GM23338 (cell line): ENCODE measurements around the gene SUSD4. TPM values are rescaled to one million over a fixed set of nuclear protein-coding genes. Genes with fewer than 3 reads are reported as not detected.

Experiments
- ATAC-seq: fragments of 200-7000 bp; cut with Tn5 transposase; 3 replicates; pipeline ENCODE4 v1.9.1; 2020
- DNase-seq: peaks from one replicate; pipeline ENCODE4 v3.0.0-alpha.2; 2015; ENCODE audit warnings: low spot score
- H2AFZ ChIP-seq: fragments of 200-600 bp; sonication (generic); 2 replicates; pipeline ENCODE4 v1.8.0; 2016; ENCODE audit warnings: antibody characterized with exemption, mild to moderate bottlenecking, moderate library complexity
- H3F3A ChIP-seq: fragments of 200-600 bp; sonication (generic); replicated peaks from 2 replicates; pipeline ENCODE4 v1.8.0; 2017; ENCODE audit warnings: antibody characterized with exemption, mixed run types, low read depth
- H3K27ac ChIP-seq: fragments of 200-600 bp; sonication (generic); 2 replicates; pipeline ENCODE4 v1.6.1; 2016; ENCODE audit warnings: low read depth
- H3K27me3 ChIP-seq: fragments of 200-600 bp; sonication (generic); 2 replicates; pipeline ENCODE4 v1.8.0; 2016; ENCODE audit warnings: mild to moderate bottlenecking, mixed run types, moderate library complexity; ENCODE audit not compliant: insufficient read depth
- H3K36me3 ChIP-seq: fragments of 200-600 bp; sonication (generic); 2 replicates; pipeline ENCODE4 v1.8.0; 2016; ENCODE audit warnings: mild to moderate bottlenecking; ENCODE audit not compliant: insufficient read depth
- H3K4me1 ChIP-seq: fragments of 200-600 bp; sonication (generic); 2 replicates; pipeline ENCODE4 v1.8.0; 2016; ENCODE audit warnings: mild to moderate bottlenecking, moderate library complexity; ENCODE audit not compliant: insufficient read depth
- H3K4me2 ChIP-seq: fragments of 200-600 bp; sonication (generic); 2 replicates; pipeline ENCODE4 v1.7.1; 2017; ENCODE audit warnings: mixed run types
- H3K4me3 ChIP-seq: fragments of 200-600 bp; sonication (generic); 2 replicates; pipeline ENCODE4 v1.6.1; 2016; ENCODE audit warnings: mixed run types
- H3K79me2 ChIP-seq: fragments of 200-600 bp; sonication (generic); replicated peaks from 2 replicates; pipeline ENCODE4 v1.8.0; 2017; ENCODE audit warnings: mild to moderate bottlenecking; ENCODE audit not compliant: insufficient read depth
- H3K9me2 ChIP-seq: fragments of 200-600 bp; sonication (generic); 2 replicates; pipeline ENCODE4 v1.8.0; 2017; ENCODE audit not compliant: insufficient read depth
- H4K20me1 ChIP-seq: fragments of 200-600 bp; sonication (generic); replicated peaks from 2 replicates; pipeline ENCODE4 v1.8.0; 2017; ENCODE audit warnings: mild to moderate bottlenecking; ENCODE audit not compliant: insufficient read depth
- H3K27ac Mint-ChIP-seq: 2 replicates; pipeline ENCODE4 v1.8.0; 2020; ENCODE audit warnings: inconsistent platforms, mild to moderate bottlenecking, moderate library complexity, mixed read lengths
- H3K27me3 Mint-ChIP-seq: 3 replicates; pipeline ENCODE4 v1.8.0; 2022; ENCODE audit warnings: low read depth, mild to moderate bottlenecking, moderate library complexity, mixed read lengths, inconsistent platforms; ENCODE audit not compliant: insufficient read depth, poor library complexity
- H3K36me3 Mint-ChIP-seq: 3 replicates; pipeline ENCODE4 v1.8.0; 2021; ENCODE audit warnings: low read depth, mild to moderate bottlenecking, inconsistent platforms, moderate library complexity, mixed read lengths
- H3K4me1 Mint-ChIP-seq: 3 replicates; pipeline ENCODE4 v1.8.0; 2020; ENCODE audit warnings: mild to moderate bottlenecking, inconsistent platforms, mixed read lengths
- H3K4me3 Mint-ChIP-seq: 3 replicates; pipeline ENCODE4 v1.8.0; 2021; ENCODE audit warnings: moderate library complexity, mild to moderate bottlenecking, inconsistent platforms, mixed read lengths
- H3K9me3 Mint-ChIP-seq: 3 replicates; pipeline ENCODE4 v1.8.0; 2020; ENCODE audit warnings: moderate library complexity, mild to moderate bottlenecking, inconsistent platforms, mixed read lengths
- CREB1 ChIP-seq: fragments of 250-450 bp; sonication (Bioruptor Pico); IDR thresholded peaks from 2 replicates; pipeline ENCODE4 v1.5.0; 2020; ENCODE audit warnings: low read depth, mild to moderate bottlenecking, moderate library complexity
- CTCF ChIP-seq, 2 experiments: fragments of 200-600 bp in 1 of 2; sonication (generic) in 1 of 2; conservative IDR thresholded peaks; 2 replicates each; pipeline versions ENCODE4 v1.5.1 to v1.6.1; 2016 to 2017; ENCODE audit warnings: antibody characterized with exemption in 2 of 2, low read depth in 2 of 2, mild to moderate bottlenecking in 2 of 2, moderate library complexity in 1 of 2
- ETS1 ChIP-seq: IDR thresholded peaks from 2 replicates; pipeline ENCODE4 v1.6.1; 2016; ENCODE audit warnings: antibody characterized with exemption
- EZH2 ChIP-seq: fragments of 200-600 bp; sonication (generic); IDR thresholded peaks from one replicate; pipeline ENCODE4 v1.8.0; 2017; ENCODE audit warnings: antibody characterized with exemption, mild to moderate bottlenecking, low read depth; ENCODE audit not compliant: unreplicated experiment
- EZH2phosphoT487 ChIP-seq: fragments of 200-600 bp; sonication (generic); IDR thresholded peaks from one replicate; pipeline ENCODE4 v1.8.1; 2018; ENCODE audit warnings: antibody characterized with exemption; ENCODE audit not compliant: unreplicated experiment
- NANOG ChIP-seq: IDR thresholded peaks from 2 replicates; pipeline ENCODE4 v1.6.1; 2016; ENCODE audit warnings: antibody characterized with exemption, borderline replicate concordance
- POLR2AphosphoS5 ChIP-seq: IDR thresholded peaks from 2 replicates; pipeline ENCODE4 v1.6.1; 2016; ENCODE audit warnings: antibody characterized with exemption, low read depth
- REST ChIP-seq: IDR thresholded peaks from one replicate; pipeline ENCODE4 v1.6.1; 2018; ENCODE audit warnings: antibody characterized with exemption; ENCODE audit not compliant: unreplicated experiment
- ZNF114 ChIP-seq: fragments of 250-450 bp; sonication (Bioruptor Pico); IDR thresholded peaks from 2 replicates; pipeline ENCODE4 v1.5.0; 2020; ENCODE audit warnings: mild to moderate bottlenecking, moderate library complexity
- polyA plus RNA-seq: library from polyadenylated mRNA; unstranded; fragments of >200 nt; fragmentation: Nextera tagmentation; extraction: Ambion mirVana; gene quantifications from 2 replicates; pipeline ENCODE4 v1.2.1, GENCODE V29; 2016
- total RNA-seq: library from RNA; depleted of rRNA; stranded (reverse); fragments of >200 nt; shearing (Covaris generic); gene quantifications from 2 replicates; pipeline ENCODE4 v1.2.3, GENCODE V29; 2014

SUSD4 gene
- total and polyA plus RNA-seq, 2 experiments from 2014 or later: 2.3 to 3.6 TPM

- H3K36me3 ChIP-seq: no peaks in the 10 kb centered on the region
- no peak for ATAC-seq
- H3K4me1 Mint-ChIP-seq: no peaks in the 10 kb centered on the region
Observed at GRCh38 chr1:223291796-223292195, 72.2 kb downstream of the SUSD4 start.

GRCh38 chr1:223290397-223290796 lies 73.6 kb downstream of the SUSD4 start:
- H3K9me3 Mint-ChIP-seq: no peaks in the 10 kb centered on the region
- no peaks in the 10 kb centered on the region for H3K9me2 ChIP-seq
- TF ChIP-seq CREB1 (CRISPR knock-in tag) (no peak), CTCF (conservative IDR thresholded peaks at IDR 0.05; ENCODE audit: low read depth in 2 of 2) (no peak), ETS1 (no peak), ZNF114 (CRISPR knock-in tag) (no peak), REST (no peak), NANOG (no peak), EZH2 (no peak), EZH2phosphoT487 (no peak)

More at GRCh38 chr1:223291796-223292195, 72.2 kb downstream of the SUSD4 start:
- Histone ChIP-seq H3K4me1 (no peaks in the 10 kb centered on the region), H3K4me2 (no peak overlapping the region), H4K20me1 (no peaks in the 10 kb centered on the region), H3K79me2 (no peaks in the 10 kb centered on the region), H3K27ac (no peak overlapping the region), H3K9me2 (0 out of 2 replicates have a peak, but pooled peaks cover 4% of the 10 kb centered on the region), H3F3A (no peaks in the 10 kb centered on the region), H3K4me3 (no peak overlapping the region), H3K27me3 (no peaks in the 10 kb centered on the region), H2AFZ (no peak overlapping the region)
- TF ChIP-seq REST (no peak), POLR2AphosphoS5 (no peak)
- DNase-seq: no peak
- Mint-ChIP-seq H3K4me3 (no peak overlapping the region), H3K36me3 (no peaks in the 10 kb centered on the region), H3K27ac (no peak overlapping the region), H3K9me3 (no peaks in the 10 kb centered on the region), H3K27me3 (peaks cover 2% of the 10 kb centered on the region)

More at GRCh38 chr1:223290397-223290796, 73.6 kb downstream of the SUSD4 start:
- H3K36me3 Mint-ChIP-seq: no peaks in the 10 kb centered on the region; the same call in 2 of the 3 replicates
- H3K27me3 ChIP-seq: no peaks in the 10 kb centered on the region
- H4K20me1 ChIP-seq: no peaks in the 10 kb centered on the region
- H3K4me2 ChIP-seq: no peak overlapping the region
- H2AFZ ChIP-seq: no peak overlapping the region
- no peaks in the 10 kb centered on the region for H3K79me2 ChIP-seq
- H3K4me1 ChIP-seq: no peaks in the 10 kb centered on the region
- no peak for ATAC-seq
- no peak overlapping the region for H3K27ac ChIP-seq
- H3K4me3 ChIP-seq: no peak overlapping the region
- no peaks in the 10 kb centered on the region for H3K4me1 Mint-ChIP-seq
- peaks cover 2% of the 10 kb centered on the region for H3K27me3 Mint-ChIP-seq
- DNase-seq: no peak
- H3K27ac Mint-ChIP-seq: no peak overlapping the region
- H3F3A ChIP-seq: no peaks in the 10 kb centered on the region
- H3K36me3 ChIP-seq: no peaks in the 10 kb centered on the region
- H3K4me3 Mint-ChIP-seq: no peak overlapping the region
